Ectodermal cell (in vitro differentiated cells): ENCODE data around the gene CDKAL1.
A peak's percentile ranks its signal among the peaks of the same experiment; 100 is the strongest.
"Not testable (repeated sequence)": the region's sequence is repeated elsewhere in the genome, so short reads cannot be mapped to it uniquely, and the experiment has no call there.

ENCODE experiments used
- H3K27ac ChIP-seq: 2 replicates; pipeline ENCODE4 v1.7.0; 2013; ENCODE audit warnings: mild to moderate bottlenecking, low read depth, low read length; ENCODE audit not compliant: insufficient read depth, poor library complexity, severe bottlenecking
- H3K27me3 ChIP-seq: 2 replicates; pipeline ENCODE4 v1.7.0; 2013; ENCODE audit warnings: mild to moderate bottlenecking, low read length; ENCODE audit not compliant: insufficient read depth, control insufficient read depth, poor library complexity, severe bottlenecking
- H3K36me3 ChIP-seq: one replicate; pipeline ENCODE4 v1.7.0; 2013; ENCODE audit warnings: low read length; ENCODE audit not compliant: control insufficient read depth, insufficient read depth
- H3K4me1 ChIP-seq: one replicate; pipeline ENCODE4 v1.7.0; 2013; ENCODE audit warnings: low read length; ENCODE audit not compliant: control insufficient read depth, insufficient read depth
- H3K4me3 ChIP-seq: 2 replicates; pipeline ENCODE4 v1.7.0; 2013; ENCODE audit warnings: low read depth, low read length, control low read depth; ENCODE audit not compliant: insufficient read depth
- H3K9me3 ChIP-seq: 2 replicates; pipeline ENCODE4 v1.7.0; 2013; ENCODE audit warnings: mild to moderate bottlenecking, low read length, moderate library complexity; ENCODE audit not compliant: control insufficient read depth
- WGBS, 2 experiments: methylation state at CpG; one replicate each; pipeline ENCODE4 v1.1.7; 2013; ENCODE audit warnings: missing lambda C conversion rate in 2 of 2; 5-methylcytosine and 5-hydroxymethylcytosine counted together

The CDKAL1 gene

GRCh38 chr6:20811109-20811761 lies 277.0 kb downstream of the CDKAL1 start:
- Histone ChIP-seq H3K27ac (peak overlapping the region; percentile 28), H3K4me3 (no peak overlapping the region)
- WGBS, 2 experiments: 11 to 17% methylated on average over 5 of the region's 6 CpGs

DNA sequence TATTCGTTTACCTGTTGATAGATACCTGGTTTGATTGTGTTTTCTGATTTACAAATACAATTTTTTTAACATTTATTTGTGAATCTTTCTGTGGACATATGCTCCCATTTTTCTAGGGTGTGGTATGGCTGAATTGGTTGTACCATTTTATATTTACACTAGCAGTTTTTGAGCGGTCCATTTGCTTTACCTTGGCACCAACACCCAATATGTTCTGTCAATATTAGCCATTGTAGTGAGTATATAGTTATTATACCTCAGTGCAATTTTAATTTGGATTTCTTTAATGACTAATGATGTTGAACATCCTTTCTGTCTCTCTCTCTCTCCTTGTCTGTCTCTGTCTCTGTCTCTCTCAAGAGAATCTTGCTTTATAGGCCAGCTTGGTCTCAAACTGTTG lies 278.5 kb downstream of the CDKAL1 start:
- no peak overlapping the region for H3K27ac ChIP-seq
- H3K4me1 ChIP-seq: peaks cover 10% of the 10 kb centered on the region
- no peaks in the 10 kb centered on the region for H3K9me3 ChIP-seq
- H3K4me3 ChIP-seq: no peak overlapping the region
- no peaks in the 10 kb centered on the region for H3K36me3 ChIP-seq
- H3K27me3 ChIP-seq: no peaks in the 10 kb centered on the region
- WGBS, 2 experiments: 100% methylated on average over 1 of the region's 2 CpGs; no CpG with 5 or more reads in 1 of the 2 experiments

More at GRCh38 chr6:20811109-20811761, 277.0 kb downstream of the CDKAL1 start:
- peaks cover 10% of the 10 kb centered on the region for H3K4me1 ChIP-seq
- no peaks in the 10 kb centered on the region for H3K27me3 ChIP-seq
- no peaks in the 10 kb centered on the region for H3K36me3 ChIP-seq
- no peaks in the 10 kb centered on the region for H3K9me3 ChIP-seq

DNA sequence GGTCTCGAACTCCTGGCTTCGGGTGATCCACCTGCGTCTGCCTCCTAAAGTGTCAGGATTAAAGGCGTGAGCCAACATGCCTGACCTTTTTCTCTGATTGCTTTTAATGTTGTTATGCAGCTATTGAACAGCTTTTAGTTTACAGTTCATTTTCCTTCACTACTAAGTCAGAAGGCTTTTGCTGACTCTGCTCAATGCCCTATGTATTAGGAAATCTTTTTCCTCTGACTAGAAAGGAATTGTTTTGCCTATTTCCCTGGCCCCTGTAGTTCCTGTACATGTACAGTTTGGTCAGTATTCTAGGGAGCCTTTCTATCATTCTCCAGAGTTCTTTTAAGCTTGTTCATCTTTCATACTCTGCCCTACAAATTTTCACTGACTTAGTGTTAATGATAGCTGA lies 280.2 kb downstream of the CDKAL1 start:
- no peaks in the 10 kb centered on the region for H3K36me3 ChIP-seq
- no peaks in the 10 kb centered on the region for H3K27me3 ChIP-seq
- no peak overlapping the region for H3K4me3 ChIP-seq
- WGBS, 2 experiments: 94 to 95% methylated on average over 4 of the region's 4 CpGs
- no peaks in the 10 kb centered on the region for H3K9me3 ChIP-seq
- no peak overlapping the region for H3K27ac ChIP-seq
- peaks cover 10% of the 10 kb centered on the region for H3K4me1 ChIP-seq

- 86 to 100% methylated on average over 1 of the region's 1 CpG for WGBS, 2 experiments
- Histone ChIP-seq H3K9me3 (no peaks in the 10 kb centered on the region), H3K4me3 (no peak overlapping the region), H3K4me1 (peaks cover 4% of the 10 kb centered on the region), H3K27ac (no peak overlapping the region), H3K36me3 (no peaks in the 10 kb centered on the region), H3K27me3 (no peaks in the 10 kb centered on the region)
These were observed 281.9 kb downstream of the CDKAL1 start for GRCh38 chr6:20816126-20816525.

GRCh38 chr6:20817806-20818320 lies 283.6 kb downstream of the CDKAL1 start:
- Histone ChIP-seq H3K27ac (no peak overlapping the region), H3K4me3 (no peak overlapping the region), H3K4me1 (no peaks in the 10 kb centered on the region), H3K27me3 (no peaks in the 10 kb centered on the region), H3K9me3 (no peaks in the 10 kb centered on the region), H3K36me3 (no peaks in the 10 kb centered on the region)
- WGBS, 2 experiments: 88% methylated on average over 2 of the region's 2 CpGs; no CpG with 5 or more reads in 1 of the 2 experiments

DNA sequence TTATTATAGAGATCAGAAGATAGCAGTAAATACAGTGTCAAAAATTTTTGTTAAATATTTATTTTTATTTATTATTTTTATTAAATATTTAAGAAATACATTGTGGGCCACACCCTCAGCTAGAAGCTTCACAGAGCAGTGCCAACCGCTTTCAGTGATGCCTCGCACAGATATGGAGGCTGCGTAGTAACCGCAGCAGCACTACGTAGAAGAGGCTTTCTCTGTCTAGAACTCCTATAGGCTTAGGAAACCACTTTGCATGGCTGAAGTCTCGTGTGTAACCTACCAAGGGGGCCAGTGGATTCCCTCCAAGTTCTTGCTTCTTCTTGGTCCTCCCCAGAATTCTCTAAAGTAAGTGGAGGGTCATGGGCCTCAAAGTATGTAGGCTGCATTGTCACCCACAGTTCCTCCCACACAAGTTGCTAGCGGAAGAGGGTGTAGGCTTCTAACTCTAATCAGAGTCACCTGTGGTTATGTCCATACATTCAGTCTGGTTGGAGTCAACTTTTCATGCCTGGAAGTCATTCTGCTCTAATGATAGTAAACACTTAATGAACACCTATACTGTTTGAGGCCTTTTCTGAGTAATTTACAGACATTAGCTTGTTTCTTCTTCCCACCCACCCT lies 285.6 kb downstream of the CDKAL1 start:
- H3K36me3 ChIP-seq: no peaks in the 10 kb centered on the region
- 95 to 96% methylated on average over 7 of the region's 7 CpGs for WGBS, 2 experiments
- H3K4me1 ChIP-seq: no peaks in the 10 kb centered on the region
- no peaks in the 10 kb centered on the region for H3K27me3 ChIP-seq
- H3K9me3 ChIP-seq: no peaks in the 10 kb centered on the region
- no peak overlapping the region for H3K27ac ChIP-seq
- H3K4me3 ChIP-seq: no peak overlapping the region

- no peaks in the 10 kb centered on the region for H3K27me3 ChIP-seq
- H3K9me3 ChIP-seq: no peaks in the 10 kb centered on the region
- no peaks in the 10 kb centered on the region for H3K36me3 ChIP-seq
- WGBS, 2 experiments: 73 to 89% methylated on average over 4 to 6 of the region's 6 CpGs
- no peak overlapping the region for H3K4me3 ChIP-seq
- H3K27ac ChIP-seq: no peak overlapping the region
- H3K4me1 ChIP-seq: no peaks in the 10 kb centered on the region
These were observed 292.1 kb downstream of the CDKAL1 start for GRCh38 chr6:20826378-20826777.

DNA sequence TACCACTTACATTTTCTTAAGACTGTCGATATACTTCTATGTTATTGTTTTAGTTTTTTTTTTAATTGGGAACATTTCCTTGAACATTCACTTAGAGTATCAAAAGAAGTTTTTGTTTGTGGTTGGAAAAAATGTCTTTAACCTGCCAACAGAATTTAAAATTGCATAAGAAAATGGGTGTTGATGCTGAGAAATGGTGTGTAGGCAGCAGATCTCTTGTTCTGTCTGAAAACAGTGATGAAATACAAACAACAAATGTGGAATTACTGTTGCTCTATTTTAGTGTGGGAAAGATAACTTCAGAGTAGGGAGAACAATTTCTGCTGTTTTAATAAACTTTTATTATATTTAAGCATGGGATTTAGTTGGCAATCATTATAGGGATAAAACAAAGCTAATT lies 293.5 kb downstream of the CDKAL1 start:
- Histone ChIP-seq H3K4me3 (no peak overlapping the region), H3K27me3 (no peaks in the 10 kb centered on the region), H3K9me3 (no peaks in the 10 kb centered on the region), H3K4me1 (no peaks in the 10 kb centered on the region), H3K36me3 (no peaks in the 10 kb centered on the region), H3K27ac (no peak overlapping the region)
- no CpG with 5 or more reads among the region's 1 CpG for WGBS, 2 experiments

DNA sequence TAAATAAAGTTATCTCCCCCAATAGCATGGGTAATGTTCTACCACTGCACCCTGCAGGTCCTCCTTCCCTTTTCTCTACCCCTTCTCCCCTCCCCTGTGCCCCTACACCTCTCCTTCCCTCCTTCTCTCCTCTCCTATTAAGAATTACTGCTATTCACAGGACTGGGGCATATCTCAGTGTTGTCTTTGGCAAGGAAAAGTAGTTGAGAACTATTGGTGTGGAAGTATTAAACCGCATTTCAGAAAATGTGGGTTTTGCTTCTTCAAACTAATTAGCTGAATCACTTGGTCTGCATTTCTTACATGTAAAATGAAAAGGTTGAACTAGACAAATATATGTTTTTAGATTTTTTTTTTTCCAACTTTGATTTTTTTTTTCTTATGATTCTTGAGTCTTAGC lies 296.3 kb downstream of the CDKAL1 start:
- Histone ChIP-seq H3K4me1 (peaks cover 11% of the 10 kb centered on the region), H3K27me3 (no peaks in the 10 kb centered on the region), H3K27ac (no peak overlapping the region), H3K9me3 (no peaks in the 10 kb centered on the region), H3K36me3 (no peaks in the 10 kb centered on the region), H3K4me3 (no peak overlapping the region)
- WGBS, 2 experiments: 78 to 96% methylated on average over 1 of the region's 1 CpG

DNA sequence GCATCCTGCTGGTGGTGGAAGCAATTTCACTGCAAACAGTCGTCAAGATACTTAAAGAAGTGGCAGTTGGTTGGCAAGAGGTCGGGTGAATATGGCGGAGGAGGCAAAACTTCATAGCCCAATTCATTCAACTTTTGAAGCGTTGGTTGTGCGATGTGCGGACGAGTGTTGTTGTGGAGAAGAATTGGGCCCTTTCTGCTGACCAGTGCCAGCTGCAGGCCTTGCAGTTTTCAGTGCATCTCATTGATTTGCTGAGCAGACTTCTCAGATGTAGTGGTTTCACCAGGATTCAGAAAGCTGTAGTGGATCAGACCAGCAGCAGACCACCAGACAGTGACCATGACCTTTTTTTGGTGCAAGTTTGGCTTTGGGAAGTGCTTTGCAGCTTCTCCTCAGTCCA lies 297.0 kb downstream of the CDKAL1 start:
- H3K9me3 ChIP-seq, H3K4me3 ChIP-seq, H3K36me3 ChIP-seq, H3K27ac ChIP-seq, H3K27me3 ChIP-seq: not testable (repeated sequence)
- WGBS, 2 experiments: 93 to 97% methylated on average over 7 of the region's 7 CpGs
- peaks cover 11% of the 10 kb centered on the region for H3K4me1 ChIP-seq
